Caco-2 (cell line): Measurements from ENCODE around the gene MEIS1. TPM values are rescaled to one million over a fixed set of nuclear protein-coding genes. Genes with fewer than 3 reads are reported as not detected.

Source experiments
- BruUV-seq: library from RNA; stranded (reverse); fragments of 400-500 nt; replicated peaks from 2 replicates; lab custom pipeline; 2021; lab: Mats Ljungman, UMichigan
- CTCF ChIA-PET: fragments of 300-600 bp; sonication (Branson Sonifier 250); formaldehyde crosslinking; loops from one replicate; lab custom pipeline; 2022; ENCODE audit warnings: antibody characterized with exemption; lab: Charles Lee
- POLR2A ChIA-PET: fragments of 300-600 bp; sonication (Branson Sonifier 250); formaldehyde crosslinking; loops from one replicate; lab custom pipeline; 2022; ENCODE audit warnings: antibody characterized with exemption; lab: Charles Lee
- DNase-seq, 2 experiments: peaks; one replicate each; pipeline versions ENCODE4 v3.0.0 to v3.0.0-alpha.2; 2020 to 2022
- H3K27me3 ChIP-seq: replicated peaks from 2 replicates; pipeline ENCODE4 v1.6.0; 2011; ENCODE audit warnings: low read length; ENCODE audit not compliant: control insufficient read depth, insufficient read depth
- H3K36me3 ChIP-seq: 2 replicates; pipeline ENCODE4 v1.5.1; 2011; ENCODE audit warnings: low read length; ENCODE audit not compliant: control insufficient read depth, insufficient read depth
- H3K4me1 ChIP-seq: fragments of 250-450 bp; sonication (Bioruptor Pico); 2 replicates; pipeline ENCODE4 v1.5.1; 2020; ENCODE audit warnings: mild to moderate bottlenecking
- H3K4me3 ChIP-seq: 2 replicates; pipeline ENCODE4 v1.5.1; 2011; ENCODE audit warnings: low read depth, mild to moderate bottlenecking, control low read depth, low read length
- H3K9me3 ChIP-seq: fragments of 250-450 bp; sonication (Bioruptor Pico); 2 replicates; pipeline ENCODE4 v1.5.1; 2020; ENCODE audit warnings: mild to moderate bottlenecking, moderate library complexity
- H3K27ac Mint-ChIP-seq: one replicate; pipeline ENCODE4 v1.8.0; 2022; ENCODE audit warnings: mixed read lengths; ENCODE audit not compliant: unreplicated experiment
- H3K27me3 Mint-ChIP-seq: one replicate; pipeline ENCODE4 v1.8.0; 2022; ENCODE audit warnings: mixed read lengths; ENCODE audit not compliant: insufficient read depth, unreplicated experiment
- H3K36me3 Mint-ChIP-seq: one replicate; pipeline ENCODE4 v1.8.0; 2022; ENCODE audit warnings: mild to moderate bottlenecking, mixed read lengths; ENCODE audit not compliant: insufficient read depth, unreplicated experiment
- H3K4me1 Mint-ChIP-seq: one replicate; pipeline ENCODE4 v1.8.0; 2022; ENCODE audit warnings: low read depth, mixed read lengths; ENCODE audit not compliant: unreplicated experiment
- H3K4me3 Mint-ChIP-seq: one replicate; pipeline ENCODE4 v1.8.0; 2022; ENCODE audit warnings: mild to moderate bottlenecking, moderate library complexity, mixed read lengths; ENCODE audit not compliant: unreplicated experiment
- H3K9me3 Mint-ChIP-seq: one replicate; pipeline ENCODE4 v1.8.0; 2022; ENCODE audit warnings: mixed read lengths; ENCODE audit not compliant: unreplicated experiment
- intact Hi-C: fragments of 100-400 bp; cut with micrococcal nuclease; formaldehyde crosslinking; loops from one replicate; pipeline ENCODE4 v1.10.0; 2022; ENCODE audit not compliant: unreplicated experiment
- total RNA-seq: library from RNA; stranded (reverse); gene quantifications from 2 replicates; pipeline ENCODE4 v1.2.3, GENCODE V29; 2022
- TF ChIP-seq, protein P1 (sequence below), 2 experiments: fragments of 200-600 bp in 1 of 2; IDR thresholded peaks; 1 replicate in 1 of 2; 2 replicates in 1 of 2; pipeline versions ENCODE4 v1.5.1 to v1.8.0; 2011 to 2022; ENCODE audit warnings: antibody characterized with exemption in 1 of 2, control low read depth in 1 of 2, inconsistent platforms in 1 of 2, low read depth in 1 of 2, low read length in 1 of 2, mild to moderate bottlenecking in 1 of 2, moderate library complexity in 1 of 2; ENCODE audit not compliant: insufficient read depth in 1 of 2, severe bottlenecking in 1 of 2, unreplicated experiment in 1 of 2

Gene MEIS1
- total RNA-seq, 1 experiment from 2014 or later = 7.4 TPM

- intact Hi-C loops = loop anchor here (10.0 kb wide), 3 partner anchors 796 to 1596 kb away; partner anchors contain the start of gene ETAA1
- H3K36me3 ChIP-seq = no peaks in the 10 kb centered on the region
- peaks cover 11% of the 10 kb centered on the region for H3K36me3 Mint-ChIP-seq
- peaks cover 6% of the 10 kb centered on the region for H3K4me1 Mint-ChIP-seq
- no peaks in the 10 kb centered on the region for H3K4me1 ChIP-seq
- no peak for DNase-seq
- POLR2A ChIA-PET = interaction anchor here (0.6 kb wide), 1 partner anchor 138 kb away, joined by 20 read pairs; no protein-coding TSS in a partner anchor
- TF ChIP-seq, protein P1, sequence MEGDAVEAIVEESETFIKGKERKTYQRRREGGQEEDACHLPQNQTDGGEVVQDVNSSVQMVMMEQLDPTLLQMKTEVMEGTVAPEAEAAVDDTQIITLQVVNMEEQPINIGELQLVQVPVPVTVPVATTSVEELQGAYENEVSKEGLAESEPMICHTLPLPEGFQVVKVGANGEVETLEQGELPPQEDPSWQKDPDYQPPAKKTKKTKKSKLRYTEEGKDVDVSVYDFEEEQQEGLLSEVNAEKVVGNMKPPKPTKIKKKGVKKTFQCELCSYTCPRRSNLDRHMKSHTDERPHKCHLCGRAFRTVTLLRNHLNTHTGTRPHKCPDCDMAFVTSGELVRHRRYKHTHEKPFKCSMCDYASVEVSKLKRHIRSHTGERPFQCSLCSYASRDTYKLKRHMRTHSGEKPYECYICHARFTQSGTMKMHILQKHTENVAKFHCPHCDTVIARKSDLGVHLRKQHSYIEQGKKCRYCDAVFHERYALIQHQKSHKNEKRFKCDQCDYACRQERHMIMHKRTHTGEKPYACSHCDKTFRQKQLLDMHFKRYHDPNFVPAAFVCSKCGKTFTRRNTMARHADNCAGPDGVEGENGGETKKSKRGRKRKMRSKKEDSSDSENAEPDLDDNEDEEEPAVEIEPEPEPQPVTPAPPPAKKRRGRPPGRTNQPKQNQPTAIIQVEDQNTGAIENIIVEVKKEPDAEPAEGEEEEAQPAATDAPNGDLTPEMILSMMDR (IDR thresholded peaks at IDR 0.05; ENCODE audit: insufficient read depth in 1 of 2, low read depth in 1 of 2, low read length in 1 of 2, severe bottlenecking in 1 of 2, unreplicated experiment in 1 of 2) = no peak
- H3K27me3 ChIP-seq = no peaks in the 10 kb centered on the region
- no peaks in the 10 kb centered on the region for H3K9me3 Mint-ChIP-seq
- no peaks in the 10 kb centered on the region for H3K9me3 ChIP-seq
- CTCF ChIA-PET = interaction anchor here (0.5 kb wide), 1 partner anchor 1038 kb away, joined by 3 read pairs; no protein-coding TSS in a partner anchor
- H3K4me3 Mint-ChIP-seq = no peak overlapping the region
- H3K27ac Mint-ChIP-seq = no peak overlapping the region
- no peak overlapping the region for H3K4me3 ChIP-seq
- BruUV-seq = no TSS peak
- H3K27me3 Mint-ChIP-seq = no peaks in the 10 kb centered on the region
These were observed 4.2 kb downstream of the MEIS1 start for GRCh38 chr2:66438891-66439811.

- ChIA-PET POLR2A (no interaction called here), CTCF (no interaction called here)
- no peaks in the 10 kb centered on the region for H3K36me3 ChIP-seq
- H3K27ac Mint-ChIP-seq = no peak overlapping the region
- no peak for DNase-seq
- H3K9me3 Mint-ChIP-seq = no peaks in the 10 kb centered on the region
- H3K4me3 ChIP-seq = no peak overlapping the region
- H3K36me3 Mint-ChIP-seq = peaks cover 3% of the 10 kb centered on the region
- no peaks in the 10 kb centered on the region for H3K9me3 ChIP-seq
- intact Hi-C loops = loop anchor here (10.0 kb wide), 3 partner anchors 795 to 1595 kb away; partner anchors contain the start of gene ETAA1
- TF ChIP-seq, protein P1 (IDR thresholded peaks at IDR 0.05; ENCODE audit: insufficient read depth in 1 of 2, low read depth in 1 of 2, low read length in 1 of 2, severe bottlenecking in 1 of 2, unreplicated experiment in 1 of 2) = no peak
- H3K4me1 Mint-ChIP-seq = peaks cover 6% of the 10 kb centered on the region
- no peaks in the 10 kb centered on the region for H3K4me1 ChIP-seq
- no TSS peak for BruUV-seq
- H3K27me3 ChIP-seq = no peaks in the 10 kb centered on the region
- H3K27me3 Mint-ChIP-seq = no peaks in the 10 kb centered on the region
- H3K4me3 Mint-ChIP-seq = no peak overlapping the region
These were observed 5.1 kb downstream of the MEIS1 start for GRCh38 chr2:66439812-66440542.
